NCI-H1048 (cell line): ENCODE measurements around the gene TOR4A.
"Not testable (repeated sequence)": the region's sequence is repeated elsewhere in the genome, so short reads cannot be mapped to it uniquely, and the experiment has no call there.

Experiments
- DNase-seq: peaks from one replicate; lab custom pipeline; 2025; lab: John Stamatoyannopoulos, UW

Gene TOR4A

DNA sequence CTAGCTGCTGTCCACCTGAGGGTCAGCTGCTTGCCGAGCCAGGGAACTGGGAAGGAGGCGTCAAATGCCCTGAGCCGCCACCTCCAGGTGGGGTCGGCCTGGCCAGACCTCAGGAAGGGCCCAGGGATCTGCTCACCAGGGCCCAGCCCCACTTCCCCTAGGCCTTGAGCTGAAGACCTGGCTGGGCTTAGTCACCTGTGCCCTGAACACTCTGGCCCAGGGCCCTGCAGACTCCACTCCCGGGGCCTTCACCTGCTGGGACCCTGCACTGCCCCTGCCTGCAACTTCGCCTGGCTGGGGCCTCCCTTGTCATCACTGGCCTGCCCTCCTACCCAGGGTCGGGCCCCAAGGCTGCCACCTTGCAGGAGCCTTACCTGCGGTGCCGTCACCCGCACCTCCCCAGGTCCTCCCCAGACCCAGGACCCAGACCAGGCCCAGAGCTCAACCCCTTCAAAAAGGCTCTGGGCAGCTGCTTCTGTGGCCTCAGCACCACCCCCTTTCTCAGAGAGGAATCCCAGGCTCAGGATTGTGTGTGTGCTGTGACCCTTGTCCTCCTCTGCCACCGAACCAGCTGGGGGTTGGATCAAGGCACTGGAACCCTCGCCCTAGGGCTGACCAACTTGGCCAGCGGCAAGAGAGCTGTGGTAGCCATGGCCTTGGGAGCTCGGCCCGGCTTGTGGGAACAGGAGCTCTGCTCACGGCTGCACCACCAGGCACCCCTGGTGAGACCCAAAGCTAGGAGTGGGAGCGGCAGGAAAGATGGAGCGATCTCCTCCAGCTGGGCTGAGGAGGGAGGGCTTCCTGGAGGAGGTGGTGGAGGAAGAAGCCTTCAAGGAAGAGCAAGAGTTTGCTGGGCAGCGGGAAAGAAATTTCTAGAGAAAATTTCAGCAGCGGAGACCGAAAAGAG lies 23.6 kb upstream of the TOR4A start:
- no peak for DNase-seq

DNA sequence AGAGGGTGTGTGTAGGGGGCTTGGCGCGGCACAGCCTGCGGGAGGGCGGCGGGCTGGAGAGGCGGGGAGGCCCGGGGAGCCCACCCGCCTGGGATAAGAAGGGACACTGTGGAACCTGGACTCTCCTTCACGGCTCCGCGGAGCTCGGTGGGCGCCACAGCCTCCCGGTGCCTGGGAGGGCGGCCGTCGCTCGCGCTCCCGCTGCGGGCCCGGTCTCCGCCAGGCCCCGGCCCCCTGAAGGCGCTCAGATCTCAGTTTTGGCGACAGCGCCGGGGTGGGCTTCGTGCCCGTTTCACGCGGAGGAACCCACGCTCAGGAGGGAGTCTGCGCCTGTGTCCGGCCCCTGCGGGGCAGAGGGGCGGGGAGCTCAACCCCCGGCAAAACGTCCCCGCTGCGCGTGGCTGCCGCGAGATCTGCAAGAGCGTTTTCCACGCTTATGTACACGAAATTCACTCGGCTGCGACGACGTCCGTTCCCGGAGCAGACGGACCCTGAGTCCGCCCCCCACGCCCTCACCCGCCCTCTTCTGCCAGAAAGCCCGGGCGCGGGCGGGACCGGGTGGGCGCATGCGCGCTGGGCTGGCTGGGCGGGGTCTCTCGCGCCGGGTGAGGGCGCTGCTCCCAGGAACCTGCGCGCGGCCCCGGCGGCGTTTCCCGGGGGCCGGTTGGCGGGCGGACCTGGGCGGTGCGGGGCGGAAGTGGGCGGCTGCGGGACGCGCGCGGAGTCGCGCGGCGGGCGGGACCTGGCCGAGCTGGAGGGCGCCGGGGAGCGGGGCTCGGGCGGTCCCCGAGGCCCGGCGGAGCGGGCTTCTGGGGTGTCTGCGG lies 22.7 kb upstream of the TOR4A start, which contains the start of gene NELFB:
Gene NELFB (plus strand): TSS at position 704 of the 824 bp plus-strand sequence.
- DNase-seq, result peak; percentile 54

DNA sequence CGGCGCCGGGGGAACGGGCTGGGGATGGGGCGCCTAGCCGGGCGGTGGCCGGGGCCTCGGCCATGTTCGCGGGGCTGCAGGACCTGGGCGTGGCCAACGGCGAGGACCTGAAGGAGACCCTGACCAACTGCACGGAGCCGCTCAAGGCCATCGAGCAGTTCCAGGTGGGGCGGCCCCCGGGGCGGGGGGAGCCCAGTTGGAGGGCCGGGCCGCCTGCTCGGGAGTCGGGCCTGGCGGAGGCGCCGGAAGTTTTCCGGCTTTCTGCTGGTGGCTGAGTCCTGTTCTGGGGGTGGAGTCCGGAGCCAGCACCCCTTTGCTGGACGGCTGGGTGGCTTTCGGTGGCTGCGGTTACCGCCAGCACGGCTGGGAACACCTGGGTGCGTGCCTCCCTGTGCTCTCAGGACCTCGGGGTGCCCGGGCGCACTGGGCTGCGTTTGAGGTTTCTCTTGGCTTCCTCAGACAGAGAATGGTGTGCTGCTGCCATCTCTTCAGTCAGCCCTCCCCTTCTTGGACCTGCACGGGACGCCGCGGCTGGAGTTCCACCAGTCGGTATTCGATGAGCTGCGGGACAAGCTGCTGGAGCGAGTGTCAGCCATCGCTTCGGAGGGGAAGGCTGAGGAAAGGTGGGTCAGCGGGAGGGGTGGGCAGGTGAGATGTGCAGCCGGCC lies 21.9 kb upstream of the TOR4A start:
- no peak for DNase-seq

DNA sequence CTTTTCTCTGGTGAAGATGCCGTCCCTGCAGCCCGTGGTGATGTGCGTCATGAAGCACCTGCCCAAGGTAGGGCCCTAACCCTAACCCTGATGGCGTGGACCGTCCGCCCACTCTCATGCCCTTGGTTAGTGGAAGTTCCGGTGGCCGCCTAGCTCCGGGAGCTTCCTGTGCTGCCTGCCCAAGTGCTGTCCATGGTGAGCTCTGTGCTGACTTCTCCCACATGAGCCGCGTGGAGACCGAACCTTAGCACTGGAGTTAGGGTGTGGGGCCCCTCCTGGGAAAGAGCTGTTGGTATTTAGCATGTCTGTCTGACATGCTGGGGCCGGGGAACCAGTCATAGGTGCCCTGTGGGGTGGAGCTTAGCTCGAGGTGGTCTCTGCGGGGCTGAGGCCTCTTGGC lies 21.2 kb upstream of the TOR4A start:
- DNase-seq, result no peak

DNA sequence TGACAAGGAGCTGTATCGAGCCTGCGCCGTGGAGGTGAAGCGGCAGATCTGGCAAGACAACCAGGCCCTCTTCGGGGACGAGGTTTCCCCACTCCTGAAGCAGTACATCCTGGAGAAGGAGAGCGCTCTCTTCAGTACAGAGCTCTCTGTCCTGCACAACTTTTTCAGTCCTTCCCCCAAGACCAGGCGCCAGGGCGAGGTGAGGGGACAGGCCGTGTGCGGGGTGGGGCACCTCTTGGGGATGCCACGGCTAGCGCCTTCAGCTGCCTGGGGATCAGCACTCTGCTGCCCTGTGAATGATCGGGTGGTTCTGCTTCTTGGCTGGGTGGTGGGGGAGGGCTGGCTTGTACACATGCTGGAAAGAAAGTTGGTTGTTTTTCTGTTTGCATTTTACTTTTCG lies 20.7 kb upstream of the TOR4A start:
- DNase-seq, result no peak

DNA sequence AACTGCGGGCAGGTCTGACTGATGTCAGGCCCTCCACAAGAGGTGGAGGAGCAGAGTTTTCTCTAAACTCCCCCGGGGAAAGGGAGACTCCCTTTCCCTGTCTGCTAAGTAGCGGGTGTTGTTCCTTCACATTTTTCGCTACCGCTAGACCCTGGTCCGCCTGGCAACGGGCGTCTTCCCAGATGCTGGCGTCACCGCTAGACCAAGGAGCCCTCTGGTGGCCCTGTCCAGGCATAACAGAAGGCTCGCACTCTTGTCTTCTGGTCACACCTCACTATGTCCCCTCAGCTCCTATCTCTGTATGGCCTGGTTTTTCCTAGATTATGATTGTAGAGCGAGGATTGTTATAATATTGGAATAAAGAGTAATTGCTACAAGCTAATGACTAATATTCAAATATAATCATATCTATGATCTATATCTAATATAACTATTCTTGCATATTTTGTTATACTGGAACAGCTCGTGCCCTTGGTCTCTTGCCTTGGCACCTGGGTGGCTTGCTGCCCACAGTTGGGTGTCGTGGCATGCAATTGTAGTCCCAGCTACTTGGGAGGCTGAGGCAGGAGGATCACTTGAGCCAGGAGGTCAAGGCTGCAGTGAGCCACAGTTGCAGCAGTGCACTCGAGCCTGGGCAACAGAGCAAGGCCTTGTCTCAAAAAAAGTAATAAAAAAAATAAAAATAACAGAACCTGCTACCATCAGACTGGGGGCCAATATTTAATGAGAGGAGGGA lies 15.2 kb upstream of the TOR4A start:
- DNase-seq, result not testable (repeated sequence)

DNA sequence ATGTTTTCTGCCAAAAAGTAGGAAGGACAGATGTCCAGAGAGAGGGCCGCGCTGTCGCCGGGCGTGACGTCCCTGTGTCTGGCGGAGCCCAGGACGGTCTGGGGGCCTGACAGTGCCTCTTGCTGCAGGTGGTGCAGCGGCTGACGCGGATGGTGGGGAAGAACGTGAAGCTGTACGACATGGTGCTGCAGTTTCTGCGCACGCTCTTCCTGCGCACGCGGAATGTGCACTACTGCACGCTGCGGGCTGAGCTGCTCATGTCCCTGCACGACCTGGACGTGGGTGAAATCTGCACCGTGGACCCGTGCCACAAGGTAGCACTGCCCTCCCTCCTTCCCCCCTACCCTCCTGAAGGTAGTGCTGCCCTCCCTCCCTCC lies 14.6 kb upstream of the TOR4A start:
- DNase-seq, result no peak

DNA sequence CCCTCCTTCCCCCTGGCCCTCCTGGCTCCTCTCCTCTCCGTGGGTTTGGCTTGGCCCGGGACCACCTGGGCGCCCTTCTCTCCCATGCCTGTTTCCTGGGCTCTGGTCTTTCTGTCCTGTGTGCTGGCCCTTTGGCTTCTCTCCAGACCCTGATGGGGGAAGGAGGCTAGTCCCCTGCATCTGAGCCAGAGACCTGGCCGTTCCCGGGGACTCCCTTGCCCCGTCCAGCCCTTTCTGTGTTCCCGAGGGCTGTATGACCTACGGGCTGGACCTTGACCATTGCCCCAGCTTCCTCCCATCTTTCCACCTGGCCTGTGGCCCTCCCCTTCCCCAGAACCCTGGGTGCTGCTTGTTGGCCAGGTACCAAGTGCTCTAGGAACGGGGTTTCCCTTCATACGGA lies 14.0 kb upstream of the TOR4A start:
- no peak for DNase-seq

DNA sequence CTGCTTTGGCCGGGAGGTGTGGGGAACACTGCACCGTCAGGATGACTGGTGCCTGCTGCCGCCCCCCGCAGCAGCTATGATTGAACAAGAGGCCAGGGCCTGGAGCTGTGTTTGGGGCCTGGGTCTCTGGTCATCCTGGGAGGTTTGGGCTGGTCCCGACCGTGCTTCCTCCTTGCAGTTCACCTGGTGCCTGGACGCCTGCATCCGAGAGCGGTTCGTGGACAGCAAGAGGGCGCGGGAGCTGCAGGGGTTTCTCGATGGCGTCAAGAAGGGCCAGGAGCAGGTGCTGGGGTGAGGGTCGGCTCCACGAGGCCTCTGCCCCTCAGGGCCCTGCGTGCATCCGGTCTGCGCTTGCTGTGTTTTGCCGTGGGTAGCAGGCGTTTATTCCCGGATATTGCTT lies 13.5 kb upstream of the TOR4A start:
- no peak for DNase-seq

DNA sequence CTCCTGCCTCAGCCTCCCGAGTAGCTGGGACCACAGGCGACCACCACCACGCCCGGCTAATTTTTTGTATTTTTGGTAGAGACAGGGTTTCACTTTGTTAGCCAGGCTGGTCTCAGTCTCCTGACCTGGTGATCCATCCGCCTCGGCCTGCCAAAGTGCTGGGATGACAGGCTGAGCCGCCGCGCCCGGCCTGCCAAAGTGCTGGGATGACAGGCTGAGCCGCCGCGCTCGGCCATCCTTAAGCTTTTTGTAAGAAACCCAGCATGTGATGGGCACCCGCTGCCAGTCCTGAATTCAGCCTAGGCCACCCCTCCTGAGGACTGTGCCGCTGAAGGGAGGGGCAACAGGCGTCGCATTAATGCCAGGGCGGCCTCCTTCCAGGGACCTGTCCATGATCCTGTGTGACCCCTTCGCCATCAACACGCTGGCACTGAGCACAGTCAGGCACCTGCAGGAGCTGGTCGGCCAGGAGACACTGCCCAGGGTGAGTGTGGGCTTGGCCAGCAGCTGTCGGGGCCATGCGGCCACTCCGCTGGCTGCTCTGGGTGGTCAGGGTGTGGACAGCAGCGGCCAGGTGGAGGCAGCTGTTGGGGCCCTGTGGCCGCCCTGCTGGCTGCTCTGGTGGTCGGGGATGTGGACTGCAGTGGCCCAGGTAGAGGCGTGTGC lies 11.9 kb upstream of the TOR4A start:
- DNase-seq, result no peak

DNA sequence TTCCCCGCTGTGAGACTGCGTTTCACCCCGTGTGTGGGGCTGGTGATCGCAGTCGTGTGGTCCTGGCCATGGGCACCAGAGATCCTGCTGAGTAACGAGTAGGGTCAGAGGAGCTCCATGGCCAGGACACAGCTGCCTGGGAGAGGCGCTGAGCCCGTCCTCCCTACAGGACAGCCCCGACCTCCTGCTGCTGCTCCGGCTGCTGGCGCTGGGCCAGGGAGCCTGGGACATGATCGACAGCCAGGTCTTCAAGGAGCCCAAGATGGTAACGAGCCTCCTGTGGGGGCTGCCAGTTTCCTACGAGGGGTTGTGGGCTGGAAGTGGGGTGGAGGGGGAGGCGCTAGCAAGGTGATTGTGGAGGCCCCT lies 11.4 kb upstream of the TOR4A start:
- no peak for DNase-seq

DNA sequence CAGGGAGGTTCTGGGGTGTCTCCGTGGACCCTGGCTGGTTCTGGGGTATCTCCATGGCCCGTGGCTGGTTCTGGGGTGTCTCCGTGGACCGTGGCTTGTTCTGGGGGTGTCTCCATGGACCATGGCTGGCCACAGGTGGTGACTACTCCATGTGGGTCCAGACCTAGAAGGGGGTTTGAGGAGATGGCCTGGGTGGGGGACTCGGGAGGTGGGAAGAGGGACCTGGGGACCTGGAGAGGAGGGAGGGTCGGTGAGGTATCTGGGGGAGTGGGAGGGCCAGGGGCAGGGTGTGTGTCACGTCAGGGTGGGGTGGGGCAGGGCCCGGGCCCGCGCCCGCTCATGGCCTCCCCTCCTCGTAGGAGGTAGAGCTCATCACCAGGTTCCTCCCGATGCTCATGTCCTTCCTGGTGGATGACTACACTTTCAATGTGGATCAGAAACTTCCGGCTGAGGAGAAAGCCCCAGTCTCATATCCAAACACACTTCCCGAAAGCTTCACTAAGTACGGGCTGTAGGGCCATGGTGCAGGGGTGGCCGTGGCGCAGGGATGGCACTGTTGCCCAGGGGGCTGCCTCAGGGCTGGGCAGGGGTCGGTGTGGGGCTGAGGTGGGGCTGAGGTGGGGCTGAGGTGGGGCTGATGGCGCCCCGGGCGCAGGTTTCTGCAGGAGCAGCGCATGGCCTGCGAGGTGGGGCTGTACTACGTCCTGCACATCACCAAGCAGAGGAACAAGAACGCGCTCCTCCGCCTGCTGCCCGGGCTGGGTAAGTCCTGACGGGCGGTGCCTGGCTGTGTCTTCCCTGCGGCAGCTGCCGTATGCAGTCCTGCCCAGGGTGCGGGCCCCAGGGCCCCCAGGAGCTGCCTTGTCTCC lies 10.7 kb upstream of the TOR4A start:
- DNase-seq, result no peak

DNA sequence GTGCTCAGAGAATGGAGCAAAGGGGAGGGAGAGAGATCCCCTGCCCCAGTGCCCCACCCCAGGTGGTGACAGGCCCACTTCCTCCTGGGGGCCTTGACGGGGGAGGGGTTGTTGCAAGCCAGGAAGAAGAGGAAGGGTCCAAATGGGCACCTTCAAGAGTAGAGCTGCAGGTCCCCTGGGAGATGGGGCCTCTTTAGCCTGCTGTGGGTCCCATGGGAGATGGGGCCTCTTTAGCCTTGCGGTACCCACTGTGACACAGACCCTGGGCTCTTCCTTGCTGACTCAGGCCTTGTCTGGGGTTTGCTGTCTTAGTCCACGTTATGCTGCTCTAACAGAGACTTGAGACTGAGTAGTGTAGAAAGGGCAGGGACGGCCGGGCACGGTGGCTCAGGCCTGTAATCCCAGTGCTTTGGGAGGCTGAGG lies 9.6 kb upstream of the TOR4A start:
- no peak for DNase-seq

DNA sequence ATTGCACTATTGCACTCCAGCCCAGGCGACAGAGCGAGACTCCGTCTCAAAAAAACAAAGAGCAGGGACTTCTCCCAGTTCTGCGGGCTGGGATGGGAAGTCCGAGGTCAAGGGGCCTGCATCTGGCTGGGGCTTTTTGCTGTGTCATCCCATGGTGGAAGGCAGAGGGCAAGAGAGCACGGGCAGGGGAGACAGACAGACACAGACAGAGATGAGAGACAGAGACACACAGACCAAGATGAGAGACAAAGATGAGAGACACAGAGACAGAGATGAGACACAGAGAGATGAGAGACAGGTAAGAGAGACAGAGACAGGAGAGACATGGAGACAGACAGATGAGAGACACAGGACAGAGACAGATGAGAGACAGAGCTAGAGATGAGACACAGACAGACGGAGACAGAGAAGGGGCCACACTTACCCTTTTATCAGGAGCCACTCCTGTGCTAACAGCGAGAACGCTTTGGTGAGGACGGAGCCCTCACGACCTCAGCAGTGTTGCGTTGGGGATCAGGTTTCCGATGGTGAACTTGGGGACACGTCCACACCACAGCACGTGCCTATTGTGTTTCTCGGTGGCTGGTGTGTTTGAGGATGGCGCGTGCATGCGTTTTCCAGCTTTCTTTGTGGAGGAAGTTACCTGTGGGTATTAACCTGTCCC lies 8.9 kb upstream of the TOR4A start:
- DNase-seq, result no peak

DNA sequence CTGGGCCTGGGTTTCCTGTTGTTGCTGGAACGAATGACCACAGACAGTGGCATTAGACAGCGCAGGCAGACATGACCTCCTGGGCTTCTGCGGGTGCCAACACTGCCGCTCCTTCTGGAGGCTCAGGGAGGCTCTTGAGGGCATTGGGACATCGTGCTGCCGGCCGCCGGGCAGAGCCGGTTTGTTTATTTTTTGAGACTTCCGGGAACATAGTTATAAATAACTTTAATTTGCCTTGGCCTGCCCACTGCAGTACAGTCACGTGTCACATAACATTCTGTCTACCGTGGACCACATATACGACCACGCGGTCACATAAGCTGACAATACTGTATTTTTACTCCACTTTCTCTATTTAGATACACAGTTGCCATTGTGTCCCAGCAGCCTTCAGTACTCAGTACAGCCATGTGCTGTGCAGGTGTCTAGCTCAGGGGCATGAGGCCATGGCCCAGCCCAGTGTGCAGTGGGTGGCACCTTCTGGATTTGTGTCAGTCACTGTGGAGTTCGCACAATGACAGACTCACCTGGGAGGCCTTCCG lies 8.2 kb upstream of the TOR4A start:
- no peak for DNase-seq

DNA sequence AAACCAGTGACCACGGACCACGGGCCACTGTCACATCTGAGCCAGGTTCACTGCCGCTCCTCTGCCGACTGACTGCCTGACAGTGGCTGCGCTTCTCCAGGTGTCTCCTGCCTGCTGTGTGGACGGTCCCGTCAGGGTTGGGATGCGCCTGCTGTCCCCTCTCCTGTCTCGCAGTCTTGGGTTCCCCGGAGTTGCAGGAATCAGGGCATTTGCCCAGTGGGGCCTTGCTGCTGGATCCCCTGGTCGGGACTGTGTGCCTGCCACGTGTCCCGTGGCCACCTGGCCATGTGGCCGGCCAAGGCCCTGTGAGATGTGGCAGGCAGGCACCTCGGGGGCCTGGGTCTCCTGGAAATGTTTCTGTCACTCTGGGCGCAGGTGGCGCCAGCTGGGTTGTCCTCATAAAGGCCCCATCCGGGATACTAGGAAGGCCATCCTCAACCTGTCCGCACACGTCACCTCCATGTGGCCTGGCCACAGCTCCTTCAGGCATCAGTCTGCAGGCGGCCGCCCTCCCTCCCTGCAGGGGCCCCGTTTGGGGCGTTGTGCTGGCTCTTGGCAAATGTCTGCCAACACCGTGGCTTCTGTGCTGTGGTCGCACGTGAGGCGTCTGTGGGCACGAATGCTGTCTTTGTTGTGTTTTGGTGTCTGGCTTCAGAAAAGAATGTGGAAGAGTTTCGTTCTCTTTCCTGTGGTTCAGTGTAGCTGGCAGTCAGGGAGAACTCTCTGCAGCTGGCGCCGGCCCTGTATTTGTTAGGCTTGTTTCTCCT lies 6.4 kb upstream of the TOR4A start:
- no peak for DNase-seq

DNA sequence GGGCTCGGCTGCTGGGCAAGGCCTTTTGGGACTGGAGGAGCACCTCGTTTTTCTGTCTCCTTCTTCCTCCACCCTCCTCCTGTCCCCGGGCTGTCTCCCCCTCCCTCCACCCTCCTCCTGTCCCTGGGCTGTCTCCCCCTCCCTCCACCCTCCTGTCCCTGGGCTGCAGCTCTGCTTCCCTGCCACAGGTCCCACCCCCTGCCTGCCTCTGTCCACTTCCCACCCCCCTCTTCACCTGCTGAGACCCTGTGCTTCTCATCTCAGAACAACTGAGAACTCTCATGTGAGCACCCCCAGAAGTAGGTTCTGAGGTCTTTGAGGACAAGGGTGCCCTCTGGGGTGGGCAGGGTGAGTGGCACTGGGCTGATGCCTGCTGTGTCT lies 5.8 kb upstream of the TOR4A start:
- DNase-seq, result no peak

DNA sequence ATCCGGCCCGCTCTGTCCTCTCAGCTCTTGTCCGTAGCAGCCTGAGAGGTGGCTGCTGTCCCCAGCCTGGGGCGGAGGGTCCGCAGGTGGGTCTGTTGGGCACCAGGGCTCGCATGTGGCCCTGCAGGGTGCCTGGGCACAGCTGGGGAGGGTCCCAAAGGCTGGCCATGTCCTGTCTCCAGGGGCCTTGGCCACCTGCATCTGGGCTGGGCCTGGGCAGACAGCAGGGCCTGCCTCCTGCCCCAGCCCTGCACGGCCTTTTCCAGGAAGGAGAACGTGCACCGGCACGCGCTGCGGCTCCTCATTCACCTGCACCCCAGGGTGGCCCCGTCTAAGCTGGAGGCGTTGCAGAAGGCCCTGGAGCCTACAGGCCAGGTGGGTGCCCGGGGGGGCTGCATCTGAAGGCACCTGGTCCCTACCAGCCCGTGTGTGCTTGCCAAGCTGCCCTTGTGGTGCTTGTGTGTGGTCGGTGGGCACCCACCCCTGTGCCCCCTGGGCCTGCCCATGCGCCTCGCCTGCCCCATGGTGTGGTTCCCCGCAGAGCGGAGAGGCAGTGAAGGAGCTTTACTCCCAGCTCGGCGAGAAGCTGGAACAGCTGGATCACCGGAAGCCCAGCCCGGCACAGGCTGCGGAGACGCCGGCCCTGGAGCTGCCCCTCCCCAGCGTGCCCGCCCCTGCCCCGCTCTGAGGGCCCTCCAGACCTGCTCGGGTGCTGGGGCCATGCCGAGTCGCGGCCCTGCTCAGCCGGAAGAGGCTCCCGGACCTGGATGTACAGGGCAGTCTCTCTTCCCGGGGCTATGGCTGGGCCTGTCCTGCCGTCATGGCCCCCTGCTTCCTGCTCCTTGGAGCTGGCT lies 5.1 kb upstream of the TOR4A start:
- no peak for DNase-seq
